SK-N-SH treated with all-trans-retinoic acid at 6 μM for 48 hours (cell line): Measurements from ENCODE around the gene GRAMD2A.

Source experiments
- ARNTL ChIP-seq: fragments of 450-650 bp; formaldehyde crosslinking; IDR thresholded peaks from 2 replicates; pipeline ENCODE4 v1.5.0; 2020; ENCODE audit warnings: low read depth, mild to moderate bottlenecking, moderate library complexity, borderline replicate concordance
- BACH2 ChIP-seq: fragments of 250-450 bp; sonication (Bioruptor Pico); IDR thresholded peaks from 2 replicates; pipeline ENCODE4 v1.9.0; 2021; ENCODE audit warnings: mild to moderate bottlenecking, borderline replicate concordance
- ESRRG ChIP-seq: fragments of 250-450 bp; sonication (Bioruptor Pico); IDR thresholded peaks from 2 replicates; pipeline ENCODE4 v1.6.1; 2021; ENCODE audit warnings: mild to moderate bottlenecking
- ISL1 ChIP-seq: fragments of 250-450 bp; sonication (Bioruptor Pico); IDR thresholded peaks from 2 replicates; pipeline ENCODE4 v2.1.2; 2022; ENCODE audit warnings: mild to moderate bottlenecking, moderate library complexity
- PATZ1 ChIP-seq: fragments of 250-450 bp; sonication (Bioruptor Pico); IDR thresholded peaks from 2 replicates; pipeline ENCODE4 v1.8.0; 2020; ENCODE audit warnings: mild to moderate bottlenecking, moderate library complexity, borderline replicate concordance
- RARB ChIP-seq: fragments of 250-450 bp; sonication (Bioruptor Pico); IDR thresholded peaks from 2 replicates; pipeline ENCODE4 v1.8.0; 2021; ENCODE audit warnings: mild to moderate bottlenecking, moderate library complexity
- TCF4 ChIP-seq: fragments of 250-450 bp; sonication (Bioruptor Pico); IDR thresholded peaks from 2 replicates; pipeline ENCODE4 v1.8.0; 2021; ENCODE audit warnings: mild to moderate bottlenecking, moderate library complexity, borderline replicate concordance
- TOX ChIP-seq: fragments of 250-450 bp; sonication (Bioruptor Pico); IDR thresholded peaks from 2 replicates; pipeline ENCODE4 v1.8.0; 2021; ENCODE audit warnings: mild to moderate bottlenecking, moderate library complexity, borderline replicate concordance
- ZC3H10 ChIP-seq: fragments of 250-450 bp; sonication (Bioruptor Pico); IDR thresholded peaks from 2 replicates; pipeline ENCODE4 v1.5.1; 2021; ENCODE audit warnings: mild to moderate bottlenecking, moderate library complexity
- ZFP3 ChIP-seq: fragments of 250-450 bp; sonication (Bioruptor Pico); IDR thresholded peaks from 2 replicates; pipeline ENCODE4 v1.5.0; 2020; ENCODE audit warnings: mild to moderate bottlenecking, moderate library complexity
- ZNF70 ChIP-seq: fragments of 450-650 bp; formaldehyde crosslinking; IDR thresholded peaks from 2 replicates; pipeline ENCODE4 v1.5.0; 2020; ENCODE audit warnings: mild to moderate bottlenecking, moderate library complexity
- TF ChIP-seq, protein P1 (sequence below): fragments of 250-450 bp; sonication (Bioruptor Pico); IDR thresholded peaks from 2 replicates; pipeline ENCODE4 v1.8.0; 2021; ENCODE audit warnings: low read depth, mild to moderate bottlenecking, moderate library complexity, borderline replicate concordance

- TF ChIP-seq BACH2 (CRISPR knock-in tag) = no peak
- no peak for TF ChIP-seq PATZ1 (CRISPR knock-in tag)
- no peak for TF ChIP-seq ZNF70 (CRISPR knock-in tag)
- TF ChIP-seq TCF4 (CRISPR knock-in tag) = no peak
- no peak for TF ChIP-seq ZFP3 (CRISPR knock-in tag)
- TF ChIP-seq, protein P1, sequence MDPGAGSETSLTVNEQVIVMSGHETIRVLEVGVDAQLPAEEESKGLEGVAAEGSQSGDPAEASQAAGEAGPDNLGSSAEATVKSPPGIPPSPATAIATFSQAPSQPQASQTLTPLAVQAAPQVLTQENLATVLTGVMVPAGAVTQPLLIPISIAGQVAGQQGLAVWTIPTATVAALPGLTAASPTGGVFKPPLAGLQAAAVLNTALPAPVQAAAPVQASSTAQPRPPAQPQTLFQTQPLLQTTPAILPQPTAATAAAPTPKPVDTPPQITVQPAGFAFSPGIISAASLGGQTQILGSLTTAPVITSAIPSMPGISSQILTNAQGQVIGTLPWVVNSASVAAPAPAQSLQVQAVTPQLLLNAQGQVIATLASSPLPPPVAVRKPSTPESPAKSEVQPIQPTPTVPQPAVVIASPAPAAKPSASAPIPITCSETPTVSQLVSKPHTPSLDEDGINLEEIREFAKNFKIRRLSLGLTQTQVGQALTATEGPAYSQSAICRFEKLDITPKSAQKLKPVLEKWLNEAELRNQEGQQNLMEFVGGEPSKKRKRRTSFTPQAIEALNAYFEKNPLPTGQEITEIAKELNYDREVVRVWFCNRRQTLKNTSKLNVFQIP = no peak
- no peak for TF ChIP-seq ESRRG (CRISPR knock-in tag)
- no peak for TF ChIP-seq ZC3H10
- no peak for TF ChIP-seq RARB (CRISPR knock-in tag)
- no peak for TF ChIP-seq ISL1 (CRISPR knock-in tag)
- TF ChIP-seq ARNTL (CRISPR knock-in tag) = no peak
- TF ChIP-seq TOX = no peak
These were observed 34.4 kb upstream of the GRAMD2A start for GRCh38 chr15:72231833-72232478.
